Bronchial epithelial cell (primary cell): ENCODE data around the gene TDRD7. TPM values are rescaled to one million over a fixed set of nuclear protein-coding genes. Genes with fewer than 3 reads are reported as not detected.

ENCODE experiments used
- DNase-seq: peaks from one replicate; pipeline ENCODE4 v3.0.0-alpha.2; 2010; ENCODE audit warnings: low read depth
- FAIRE-seq: peaks from 2 replicates; lab custom pipeline; 2011; peaks lifted over from hg19 to GRCh38; lab: Jason Lieb, UNC
- H3K27me3 ChIP-seq: 2 replicates; pipeline ENCODE4 v1.5.1; 2011; ENCODE audit warnings: low read length; ENCODE audit not compliant: control insufficient read depth, insufficient read depth
- H3K36me3 ChIP-seq: 2 replicates; pipeline ENCODE4 v1.5.1; 2011; ENCODE audit warnings: low read length; ENCODE audit not compliant: control insufficient read depth, insufficient read depth
- H3K4me3 ChIP-seq: 2 replicates; pipeline ENCODE4 v1.5.1; 2011; ENCODE audit warnings: mild to moderate bottlenecking, low read depth, low read length, control low read depth
- CTCF ChIP-seq: IDR thresholded peaks from 2 replicates; pipeline ENCODE4 v1.5.1; 2011; ENCODE audit warnings: mild to moderate bottlenecking, moderate library complexity, low read length, control low read depth, inconsistent platforms; ENCODE audit not compliant: insufficient read depth, severe bottlenecking
- total RNA-seq: library from RNA; depleted of rRNA; stranded (reverse); fragments of >200 nt; gene quantifications from 2 replicates; pipeline ENCODE4 v1.2.1, GENCODE V29; 2014

Gene TDRD7
- total RNA-seq, 1 donor from 2014 or later, result 1.8 TPM

GRCh38 chr9:97366476-97366875 is 45.4 kb upstream of the TDRD7 start:
- Histone ChIP-seq H3K27me3 (no peaks in the 10 kb centered on the region), H3K36me3 (no peaks in the 10 kb centered on the region), H3K4me3 (no peak overlapping the region)
- FAIRE-seq, result no peak
- no peak for TF ChIP-seq CTCF
- DNase-seq, result no peak

- Histone ChIP-seq H3K4me3 (no peak overlapping the region), H3K36me3 (no peaks in the 10 kb centered on the region), H3K27me3 (no peaks in the 10 kb centered on the region)
- DNase-seq (no peak), FAIRE-seq (no peak)
- TF ChIP-seq CTCF, result no peak
Measured at GRCh38 chr9:97366889-97367288, 45.0 kb upstream of the TDRD7 start.

DNA sequence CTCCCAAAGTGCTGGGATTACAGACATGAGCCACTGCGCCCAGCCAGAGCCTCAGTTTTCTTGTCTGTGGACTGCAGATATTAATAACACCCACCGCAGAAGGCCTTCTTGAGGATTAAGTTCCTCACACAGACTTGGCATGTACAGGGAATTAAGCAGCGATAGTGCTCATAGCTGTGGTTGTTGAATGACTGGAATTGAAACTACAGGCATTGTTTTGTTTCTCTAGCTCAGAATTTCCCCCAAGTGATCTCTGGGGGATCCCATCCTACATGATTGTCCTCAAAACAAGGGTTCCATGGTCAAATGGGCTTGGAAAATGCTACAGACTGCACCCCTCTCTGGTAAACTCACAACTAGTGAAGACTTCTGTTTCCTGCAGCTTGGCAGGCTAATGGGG is 44.2 kb upstream of the TDRD7 start:
- Histone ChIP-seq H3K27me3 (no peaks in the 10 kb centered on the region), H3K4me3 (no peak overlapping the region), H3K36me3 (no peaks in the 10 kb centered on the region)
- no peak for TF ChIP-seq CTCF
- FAIRE-seq (no peak), DNase-seq (no peak)

DNA sequence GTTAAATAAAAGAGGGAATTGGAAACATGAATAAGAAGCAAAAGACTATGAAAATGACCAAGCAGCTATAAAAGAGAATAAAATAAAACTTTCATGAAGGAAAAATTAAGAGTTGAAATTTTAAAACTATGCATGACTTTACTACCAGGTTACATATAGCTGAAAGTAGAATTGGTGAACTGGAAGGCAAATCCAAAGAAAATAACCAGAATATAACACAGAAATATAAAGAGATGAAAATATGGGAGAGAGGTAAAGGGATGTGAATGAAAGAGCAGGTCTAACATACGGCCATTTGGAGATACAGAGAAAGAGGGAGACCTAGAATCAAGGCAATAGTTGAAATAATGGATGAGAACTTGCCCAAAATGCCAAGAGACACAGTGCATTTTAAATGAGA is 42.9 kb upstream of the TDRD7 start:
- TF ChIP-seq CTCF, result no peak
- Histone ChIP-seq H3K4me3 (no peak overlapping the region), H3K27me3 (no peaks in the 10 kb centered on the region), H3K36me3 (no peaks in the 10 kb centered on the region)
- FAIRE-seq (no peak), DNase-seq (no peak)

DNA sequence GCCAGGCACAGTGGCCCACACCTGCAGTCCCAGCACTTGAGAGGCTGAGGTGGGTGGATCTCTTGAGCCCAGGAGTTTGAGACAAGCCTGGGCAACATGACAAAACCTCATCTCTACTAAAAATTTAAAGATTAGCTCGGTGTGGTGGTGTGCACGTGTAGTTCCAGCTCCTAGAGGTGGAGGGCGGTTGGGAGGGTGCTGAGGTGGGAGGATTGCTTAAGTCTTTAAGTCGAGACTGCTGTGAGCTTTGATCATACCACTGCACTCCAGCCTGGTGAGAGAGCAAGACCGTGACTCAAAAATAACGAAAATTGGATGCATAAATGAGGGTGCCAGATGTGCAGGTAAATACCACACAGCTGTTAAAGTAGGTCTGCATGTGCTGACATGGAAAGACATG is 39.3 kb upstream of the TDRD7 start:
- H3K27me3 ChIP-seq, result no peaks in the 10 kb centered on the region
- DNase-seq (no peak), FAIRE-seq (no peak)
- no peaks in the 10 kb centered on the region for H3K36me3 ChIP-seq
- no peak overlapping the region for H3K4me3 ChIP-seq
- TF ChIP-seq CTCF, result no peak

DNA sequence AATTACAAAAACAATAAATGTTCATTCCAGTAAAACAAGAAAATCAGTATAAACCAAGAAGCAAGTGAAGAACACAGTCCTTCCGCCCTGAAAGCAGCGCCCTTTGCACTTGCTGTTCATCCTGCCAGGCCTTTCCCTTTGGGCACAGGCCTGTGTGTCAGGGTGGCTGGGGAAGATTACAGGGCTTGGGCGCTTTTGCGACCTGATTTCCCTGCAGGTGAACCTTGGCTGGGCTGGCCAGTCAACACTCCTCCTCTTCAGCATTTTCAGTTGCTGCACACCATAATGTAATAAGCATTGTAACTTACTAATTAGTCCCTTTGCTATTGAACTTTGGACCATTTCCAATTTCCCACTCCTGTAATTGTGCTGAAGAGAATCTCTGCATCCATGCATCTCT is 38.6 kb upstream of the TDRD7 start:
- Histone ChIP-seq H3K27me3 (no peaks in the 10 kb centered on the region), H3K36me3 (no peaks in the 10 kb centered on the region), H3K4me3 (no peak overlapping the region)
- no peak for TF ChIP-seq CTCF
- no peak for DNase-seq
- no peak for FAIRE-seq
